Muscle of back (tissue), 13 donors: ENCODE measurements around the gene CALCA. TPM values are rescaled to one million over a fixed set of nuclear protein-coding genes. Genes with fewer than 3 reads are reported as not detected.
"Not testable (repeated sequence)": the region's sequence is repeated elsewhere in the genome, so short reads cannot be mapped to it uniquely, and the experiment has no call there.

ENCODE experiments used
- DNase-seq, 3 donors: peaks; one replicate each; pipeline versions ENCODE4 v3.0.0 to v3.0.0-alpha.2; 2013
- long read RNA-seq, 9 donors: transcript quantifications; one replicate each; lab custom pipeline, GENCODE V29; 2026
- polyA plus RNA-seq, 10 donors: library from polyadenylated mRNA; unstranded; fragments of 120-200 nt; gene quantifications; one replicate each; pipeline ENCODE4 v1.2.1, GENCODE V29; 2013; ENCODE audit not compliant: insufficient read length in 10 of 10

CALCA gene, protein sequence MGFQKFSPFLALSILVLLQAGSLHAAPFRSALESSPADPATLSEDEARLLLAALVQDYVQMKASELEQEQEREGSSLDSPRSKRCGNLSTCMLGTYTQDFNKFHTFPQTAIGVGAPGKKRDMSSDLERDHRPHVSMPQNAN
- not detected for polyA plus RNA-seq
- long read RNA-seq, donor 1 = 0 reads
- long read RNA-seq, donor 2 = 0 reads
- long read RNA-seq, donor 3 = 0 reads
- long read RNA-seq, donor 4 = 0 reads
- long read RNA-seq, donor 5 = 0 reads
- long read RNA-seq, donor 6 = 0 reads
- long read RNA-seq, donor 7 = 0 reads
- long read RNA-seq, donor 8 = 0 reads
- long read RNA-seq, donor 9 = 0 reads

- peak in 1 of 3 donors; percentile 5 for DNase-seq
Measured at GRCh38 chr11:14971865-14972580, at the start of gene CALCA. Gene CALCA, minus strand, starts transcription at chr11:14972351. Its CDS starts 1,159 bp downstream, at chr11:14971192.

- DNase-seq = no peak
Measured at GRCh38 chr11:15016200-15016599, 44.0 kb upstream of the CALCA start.

DNA sequence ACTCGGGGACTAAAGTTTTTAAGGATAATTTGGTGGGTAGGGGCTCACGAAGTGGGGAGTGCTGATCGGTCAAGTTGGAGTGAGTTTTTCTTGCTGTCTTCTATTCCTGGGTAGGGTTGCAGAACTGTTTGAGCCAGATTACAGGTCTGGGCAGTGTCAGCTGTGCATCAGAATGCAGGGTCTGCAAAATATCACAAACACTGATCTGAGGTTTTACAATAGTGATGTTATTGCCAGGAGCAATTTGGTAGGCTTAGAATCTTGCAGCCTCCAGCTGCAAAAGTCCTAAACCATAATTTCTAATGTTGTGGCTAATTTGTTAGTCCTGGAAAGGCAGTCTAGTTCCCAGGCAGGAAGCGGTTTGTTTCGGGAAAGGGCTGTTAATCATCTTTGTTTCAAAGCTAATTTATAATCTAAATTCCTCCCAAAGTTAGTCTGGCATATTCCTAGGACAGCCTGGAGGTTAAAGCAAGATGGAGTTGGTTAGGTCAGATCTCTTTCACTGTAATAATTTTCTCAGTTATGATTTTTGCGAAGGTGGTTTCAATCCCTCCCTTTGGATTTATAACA is 39.7 kb upstream of the CALCA start:
- no peak for DNase-seq

DNA sequence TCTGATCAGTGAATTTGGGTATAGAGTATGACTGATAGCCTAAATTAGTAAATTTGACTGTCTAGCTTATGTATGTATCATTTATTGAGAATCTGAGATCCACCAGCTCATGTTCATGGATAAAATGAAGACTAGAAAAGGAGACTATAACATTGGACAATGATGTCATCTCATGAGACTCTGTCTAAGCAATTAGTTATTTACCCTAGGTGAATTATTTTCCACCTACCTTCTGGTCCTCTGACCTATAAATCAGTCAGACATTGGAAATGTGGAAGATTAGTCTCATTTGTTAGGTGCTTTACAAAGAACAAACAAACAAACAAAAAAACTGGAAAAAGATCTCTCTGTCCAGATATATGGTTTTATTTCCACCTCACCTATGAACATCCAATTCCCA is 38.7 kb upstream of the CALCA start:
- DNase-seq = no peak

DNA sequence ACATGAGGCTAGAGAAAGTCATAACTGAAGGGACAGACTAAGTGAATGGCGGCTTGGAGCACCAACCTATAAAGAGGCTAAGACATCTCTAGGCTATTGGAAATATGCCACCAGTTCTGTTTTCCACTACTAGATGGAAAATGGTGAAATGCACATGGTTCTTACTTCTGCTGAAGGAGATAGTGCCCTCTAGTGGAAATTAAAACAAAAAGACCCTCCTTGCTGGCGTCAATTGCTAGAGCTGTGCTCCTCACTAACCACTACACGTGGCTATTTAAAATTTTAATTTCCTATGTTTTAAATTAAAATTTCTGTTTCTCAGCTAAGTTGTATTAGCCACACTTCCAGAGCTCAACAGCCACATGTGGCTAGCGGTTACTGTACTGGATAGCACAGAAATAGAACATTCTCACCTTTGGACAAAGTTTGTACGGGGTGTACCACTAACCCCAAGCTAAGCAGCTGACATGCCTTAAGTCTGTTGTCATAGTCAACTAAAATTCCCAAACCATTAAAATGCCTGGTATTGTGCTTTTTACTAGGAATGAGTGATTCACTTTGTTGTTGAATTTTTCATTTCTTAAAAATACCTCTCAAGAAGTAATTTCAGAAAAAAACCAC is 34.1 kb upstream of the CALCA start:
- DNase-seq = peak in 1 of 3 donors; percentile 1

GRCh38 chr11:14988133-14988532 is 16.0 kb upstream of the CALCA start:
- not testable (repeated sequence) for DNase-seq

DNA sequence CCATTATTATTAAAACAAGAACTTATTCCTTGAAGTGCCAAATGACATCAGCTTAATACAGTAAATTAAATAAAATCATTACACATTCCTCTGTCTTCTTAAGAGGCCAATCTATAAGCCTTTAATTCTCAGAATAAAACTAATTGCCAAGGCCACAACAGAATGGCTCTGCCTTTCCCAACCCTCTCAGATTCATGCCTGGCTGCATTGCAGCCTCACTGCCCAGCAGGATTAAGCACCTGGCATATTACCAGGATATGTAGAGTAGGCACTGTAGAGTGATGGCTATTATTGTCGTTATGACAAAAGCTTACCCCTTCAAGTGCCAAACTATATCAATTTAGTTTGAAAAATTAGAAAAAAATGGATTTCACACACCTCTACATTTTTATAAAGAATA is 9.4 kb upstream of the CALCA start:
- DNase-seq = no peak

- no peak for DNase-seq
Measured at GRCh38 chr11:14980854-14981253, 8.7 kb upstream of the CALCA start.

GRCh38 chr11:14977101-14977880 is 5.1 kb upstream of the CALCA start:
- DNase-seq = no peak

DNA sequence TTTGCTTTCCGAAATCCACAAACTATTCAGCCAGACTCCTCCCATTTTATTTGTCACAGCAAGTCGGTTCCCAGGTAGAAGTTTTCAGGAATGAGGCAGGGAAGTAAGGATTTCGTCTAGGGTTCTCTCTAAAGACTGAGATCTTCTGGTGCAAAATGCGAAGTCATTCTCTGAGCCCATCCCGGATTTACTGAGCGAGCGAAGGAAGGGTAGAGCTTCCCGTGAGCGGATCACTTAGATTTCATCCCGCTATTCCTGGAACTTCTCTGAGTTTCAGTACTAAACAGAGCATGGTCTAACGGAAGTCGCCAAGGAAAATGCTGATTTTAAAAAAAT is 3.1 kb upstream of the CALCA start:
- DNase-seq = no peak

DNA sequence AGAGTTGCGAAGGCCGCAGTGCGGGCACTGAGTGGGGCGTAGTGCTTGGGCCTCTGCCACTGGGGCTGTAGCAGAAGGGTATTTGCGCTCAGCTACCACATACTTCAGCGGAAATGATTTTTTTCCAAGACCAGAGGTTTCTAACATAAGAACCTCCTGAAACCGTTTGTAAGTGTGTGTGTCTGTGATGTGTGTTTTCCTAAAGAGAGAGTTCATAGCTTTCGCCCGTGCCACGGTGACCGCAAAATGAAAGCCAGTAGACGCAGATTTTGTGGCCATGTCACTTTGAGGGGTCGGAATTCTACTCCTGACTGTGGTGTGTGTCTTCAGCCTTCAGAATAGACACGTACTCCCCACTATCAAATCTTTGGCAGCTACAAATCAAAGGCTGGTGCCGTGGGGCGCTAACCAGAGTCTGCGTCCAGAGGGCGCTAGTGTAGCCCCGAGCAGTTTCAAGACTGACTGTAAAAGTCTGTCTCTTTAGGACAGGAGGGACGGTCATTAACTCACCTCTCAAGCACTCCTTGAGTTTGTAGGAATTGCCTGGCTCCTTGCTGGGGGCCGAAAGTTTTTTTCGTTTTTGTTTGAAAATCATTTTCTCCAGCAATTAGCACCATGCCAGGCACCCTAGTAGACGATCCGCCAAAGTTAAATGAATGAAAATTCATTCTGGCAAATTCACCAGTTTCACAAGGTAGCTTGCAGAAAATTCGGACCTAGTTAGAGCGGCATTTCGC is 2.5 kb upstream of the CALCA start:
- DNase-seq = peak in 1 of 3 donors; percentile 45

DNA sequence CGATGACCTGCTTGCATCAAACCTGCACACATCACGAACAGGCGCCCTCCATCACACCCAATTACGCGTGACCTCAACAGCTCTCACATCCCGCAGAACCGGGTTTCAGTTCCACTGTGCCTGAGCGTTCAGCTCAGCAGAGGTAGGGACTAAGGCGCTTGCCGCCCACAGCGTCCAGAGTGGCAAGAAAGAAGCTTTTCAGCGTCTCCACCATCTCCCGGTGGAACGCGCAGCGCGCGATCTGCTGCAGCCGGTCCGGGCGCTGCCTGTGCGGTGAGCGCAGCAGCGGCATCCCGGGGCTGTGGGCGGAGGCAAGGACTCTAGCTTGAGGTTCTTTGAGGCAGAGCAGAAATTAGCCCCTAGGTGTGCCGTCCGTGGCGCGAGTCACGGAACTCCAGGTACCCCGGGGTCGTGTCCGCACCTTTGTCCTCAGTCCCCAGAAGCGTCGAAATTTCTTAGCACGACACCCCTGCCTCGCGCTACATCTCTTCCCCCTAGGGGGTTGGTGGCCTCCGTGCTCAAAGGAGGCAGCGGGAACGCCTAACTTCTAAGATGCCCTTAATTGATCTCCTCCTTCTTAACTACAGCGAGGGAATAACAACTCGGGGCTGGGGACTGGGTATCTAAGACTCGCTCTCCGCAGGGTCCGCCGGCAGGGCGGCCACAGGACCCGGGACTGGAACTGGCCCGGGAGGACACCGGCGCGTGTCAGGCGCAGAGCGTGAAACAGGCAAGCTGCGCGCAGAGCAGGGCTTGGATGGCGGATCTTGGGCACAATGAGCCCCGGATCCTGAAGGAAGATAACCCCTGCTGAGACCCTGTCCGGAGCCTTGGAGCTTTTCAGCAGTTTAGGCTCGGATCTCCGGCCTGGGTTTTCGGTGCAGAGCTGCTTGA is 1.7 kb upstream of the CALCA start:
- DNase-seq = peak in 1 of 3 donors; percentile 39

DNA sequence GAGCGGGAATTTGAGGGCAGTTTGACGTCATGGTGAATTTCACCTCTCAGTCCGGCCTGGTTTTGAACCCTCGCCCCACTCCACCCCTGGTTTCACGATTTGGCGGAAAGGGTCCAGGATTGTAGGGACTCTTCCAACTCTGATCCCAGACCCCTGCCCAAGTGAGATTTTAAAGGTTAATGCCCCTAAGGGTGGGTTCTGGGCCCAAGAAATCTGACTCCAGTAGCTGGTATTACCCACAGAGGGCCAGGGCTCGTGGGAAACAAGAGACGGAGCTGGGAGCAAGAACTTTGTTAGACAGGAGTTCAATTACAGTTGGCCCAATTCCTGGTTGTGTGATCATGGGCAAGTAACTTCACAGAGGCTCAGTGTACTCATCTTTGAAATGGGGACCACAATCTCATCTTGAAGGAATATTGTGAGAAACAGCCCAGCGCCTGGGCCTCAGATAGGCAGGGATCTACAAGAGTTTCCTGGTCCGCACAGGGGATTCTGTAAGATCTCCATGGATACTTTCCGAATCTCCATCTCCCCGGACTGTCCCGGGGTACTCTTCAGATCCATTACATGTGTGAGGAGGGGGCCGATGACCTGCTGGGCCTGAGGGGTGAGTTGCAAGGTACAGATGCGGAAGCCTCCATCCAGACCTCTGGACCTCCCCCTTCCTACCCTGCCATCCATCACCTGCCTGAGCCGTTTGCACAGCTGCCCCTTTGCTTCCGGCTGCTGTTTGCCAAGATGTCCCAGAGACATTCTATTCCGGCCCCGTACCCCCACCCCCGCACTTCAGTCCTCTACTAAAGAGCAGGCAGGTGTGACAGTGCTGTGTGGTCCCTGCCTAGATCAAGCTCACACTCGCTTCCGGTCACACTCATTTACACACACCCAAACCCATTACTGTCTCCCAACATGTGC is 687 bp upstream of the CALCA start:
- peak in 1 of 3 donors; percentile 3 for DNase-seq

GRCh38 chr11:14969901-14970323 is 2.2 kb downstream of the CALCA start:
- DNase-seq = peak in 1 of 3 donors; percentile 2

GRCh38 chr11:14967581-14968243 is 4.4 kb downstream of the CALCA start:
- DNase-seq = no peak

GRCh38 chr11:14956111-14956510 is 16.0 kb downstream of the CALCA start:
- DNase-seq = no peak

DNA sequence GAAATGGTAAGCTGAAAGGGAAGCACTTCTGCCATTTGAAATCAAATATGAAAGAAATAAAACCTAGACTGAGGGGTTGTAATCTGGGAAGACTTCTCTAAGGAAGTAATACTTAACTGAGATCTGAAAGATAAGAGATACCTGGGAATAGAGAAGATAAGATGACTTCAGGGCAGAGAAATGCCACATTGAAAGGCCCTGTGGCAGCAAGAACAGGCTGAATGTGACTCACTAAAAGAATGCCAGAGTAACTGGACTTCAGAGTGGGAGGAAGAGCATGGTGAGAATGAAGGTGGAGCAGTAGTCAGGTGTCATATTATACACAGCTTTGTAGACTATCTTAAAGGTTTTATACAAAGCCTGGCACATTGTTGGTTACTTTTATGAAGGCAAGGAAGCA is 17.6 kb downstream of the CALCA start:
- DNase-seq = no peak

DNA sequence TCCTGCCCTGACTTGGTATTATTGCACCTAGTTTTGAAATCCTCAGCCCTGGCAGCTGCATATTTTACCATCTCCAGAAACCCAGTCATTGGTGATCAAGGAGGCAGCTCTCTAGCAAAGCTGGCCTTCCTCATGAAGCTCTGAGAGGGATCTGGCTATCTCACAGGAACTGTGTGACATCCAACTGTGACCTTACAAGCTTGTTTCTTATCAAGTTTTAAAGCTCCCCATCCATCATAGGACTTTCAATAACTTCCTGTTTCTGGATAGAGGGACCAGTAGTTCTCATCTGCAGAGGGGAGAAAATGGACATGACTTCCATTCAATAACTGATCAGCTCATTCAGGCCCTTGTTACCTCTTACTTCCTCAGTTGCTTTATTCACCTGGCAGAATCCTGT is 18.2 kb downstream of the CALCA start:
- DNase-seq = no peak
